ENCODE measurements around the gene CALY.

Gene CALY

GRCh38 chr10:133378251-133379096, 41.8 kb upstream of the CALY start:
- peaks cover 7% of the 10 kb centered on the region for H3K79me1 ChIP-seq (ENCODE audit: low read depth, low read length)
- peak overlapping the region; percentile 93 for H2AK5ac ChIP-seq (ENCODE audit: low read depth, low read length)
- peak overlapping the region; percentile 96 for H3K23ac ChIP-seq (ENCODE audit: low read depth, low read length, poor library complexity)
- WGBS, 2 donors (ENCODE audit: extremely low coverage in 2 of 2, insufficient read length in 2 of 2, insufficient replicate concordance in 1 of 2) = no CpG with 5 or more reads among the region's 90 CpGs
- peak overlapping the region; percentile 89 for H3K14ac ChIP-seq (ENCODE audit: low read length)
- peak overlapping the region; percentile 89 for H3K18ac ChIP-seq (ENCODE audit: low read length)
- peak overlapping the region; percentile 90 for H2BK12ac ChIP-seq (ENCODE audit: low read length)
- peak; percentile 68 for DNase-seq (ENCODE audit: low spot score)
- H2BK15ac ChIP-seq (ENCODE audit: low read length) = peak overlapping the region; percentile 96
- no peaks in the 10 kb centered on the region for H3K36me3 ChIP-seq (replicated peaks in 1 of 2; ENCODE audit: control insufficient read depth in 2 of 2, insufficient read depth in 2 of 2, low read length in 2 of 2)
- H3K9me3 ChIP-seq (replicated peaks in 1 of 2; ENCODE audit: control insufficient read depth in 2 of 2, insufficient read depth in 1 of 2, low read depth in 1 of 2, low read length in 2 of 2) = no peaks in the 10 kb centered on the region
- peak overlapping the region; percentile 90 for H2AFZ ChIP-seq (ENCODE audit: low read length)
- H4K91ac ChIP-seq (ENCODE audit: low read depth, low read length, poor library complexity) = no peak overlapping the region
- H3K27ac ChIP-seq (replicated peaks; ENCODE audit: low read length) = no peak overlapping the region
- peak overlapping the region; percentile 91 for H3K9ac ChIP-seq (ENCODE audit: low read depth, low read length, poor library complexity)
- H3K4me2 ChIP-seq (ENCODE audit: insufficient read depth, low read length, poor library complexity, severe bottlenecking) = peak overlapping the region; percentile 91
- peak overlapping the region; percentile 97 for H2BK5ac ChIP-seq (ENCODE audit: low read length)
- peak overlapping the region; percentile 66 for H3K4ac ChIP-seq (ENCODE audit: low read length)
- no peak overlapping the region for H4K8ac ChIP-seq (ENCODE audit: low read depth, low read length)
- H3K4me3 ChIP-seq (ENCODE audit: low read length in 2 of 2) = peak overlapping the region; percentile 84 to 96
- peaks cover 7 to 11% of the 10 kb centered on the region in 2 donors for H3K4me1 ChIP-seq (ENCODE audit: control insufficient read depth in 2 of 2, insufficient read depth in 1 of 2, low read depth in 1 of 2, low read length in 2 of 2)
- H2BK120ac ChIP-seq (ENCODE audit: low read depth, low read length) = peak overlapping the region; percentile 81
- peaks cover 0 to 15% (median 8%) of the 10 kb centered on the region in 3 experiments for H3K27me3 ChIP-seq (ENCODE audit: control insufficient read depth in 3 of 3, insufficient read depth in 3 of 3, low read depth in 1 of 3, low read length in 3 of 3)

- Histone ChIP-seq H2AK5ac (ENCODE audit: low read depth, low read length) (peak overlapping the region; percentile 100), H2BK15ac (ENCODE audit: low read length) (peak overlapping the region; percentile 96), H2BK120ac (ENCODE audit: low read depth, low read length) (peak overlapping the region; percentile 81), H4K91ac (ENCODE audit: low read depth, low read length, poor library complexity) (no peak overlapping the region), H2BK12ac (ENCODE audit: low read length) (no peak overlapping the region), H4K8ac (ENCODE audit: low read depth, low read length) (no peak overlapping the region), H3K4me3 (ENCODE audit: low read length in 2 of 2) (peak overlapping the region; percentile 84 to 96), H3K27me3 (ENCODE audit: control insufficient read depth in 3 of 3, insufficient read depth in 3 of 3, low read depth in 1 of 3, low read length in 3 of 3) (peaks cover 0 to 15% (median 8%) of the 10 kb centered on the region in 3 experiments), H3K4me2 (ENCODE audit: insufficient read depth, low read length, poor library complexity, severe bottlenecking) (peak overlapping the region; percentile 91), H3K27ac (replicated peaks; ENCODE audit: low read length) (no peak overlapping the region), H3K9me3 (replicated peaks in 1 of 2; ENCODE audit: control insufficient read depth in 2 of 2, insufficient read depth in 1 of 2, low read depth in 1 of 2, low read length in 2 of 2) (no peaks in the 10 kb centered on the region), H2BK5ac (ENCODE audit: low read length) (peak overlapping the region; percentile 97), H3K9ac (ENCODE audit: low read depth, low read length, poor library complexity) (peak overlapping the region; percentile 70), H3K18ac (ENCODE audit: low read length) (peak overlapping the region; percentile 89), H3K23ac (ENCODE audit: low read depth, low read length, poor library complexity) (peak overlapping the region; percentile 96), H3K4ac (ENCODE audit: low read length) (peak overlapping the region; percentile 66), H2AFZ (ENCODE audit: low read length) (peak overlapping the region; percentile 90), H3K36me3 (replicated peaks in 1 of 2; ENCODE audit: control insufficient read depth in 2 of 2, insufficient read depth in 2 of 2, low read length in 2 of 2) (no peaks in the 10 kb centered on the region), H3K79me1 (ENCODE audit: low read depth, low read length) (peaks cover 7% of the 10 kb centered on the region), H3K4me1 (ENCODE audit: control insufficient read depth in 2 of 2, insufficient read depth in 1 of 2, low read depth in 1 of 2, low read length in 2 of 2) (peaks cover 7 to 11% of the 10 kb centered on the region in 2 donors), H3K14ac (ENCODE audit: low read length) (peak overlapping the region; percentile 89)
- no CpG with 5 or more reads among the region's 20 CpGs for WGBS, 2 donors (ENCODE audit: extremely low coverage in 2 of 2, insufficient read length in 2 of 2, insufficient replicate concordance in 1 of 2)
- DNase-seq (ENCODE audit: low spot score) = no peak
Observed at GRCh38 chr10:133377818-133378250, 41.1 kb upstream of the CALY start.

- Histone ChIP-seq H2BK5ac (ENCODE audit: low read length) (peak overlapping the region; percentile 66), H3K79me1 (ENCODE audit: low read depth, low read length) (peaks cover 11% of the 10 kb centered on the region), H3K18ac (ENCODE audit: low read length) (peak overlapping the region; percentile 89), H3K9me3 (replicated peaks in 1 of 2; ENCODE audit: control insufficient read depth in 2 of 2, insufficient read depth in 1 of 2, low read depth in 1 of 2, low read length in 2 of 2) (no peaks in the 10 kb centered on the region), H2AK5ac (ENCODE audit: low read depth, low read length) (peak overlapping the region; percentile 100), H4K8ac (ENCODE audit: low read depth, low read length) (peak overlapping the region; percentile 65), H2BK12ac (ENCODE audit: low read length) (peak overlapping the region; percentile 99), H3K36me3 (replicated peaks in 1 of 2; ENCODE audit: control insufficient read depth in 2 of 2, insufficient read depth in 2 of 2, low read length in 2 of 2) (no peaks in the 10 kb centered on the region), H3K4me1 (ENCODE audit: control insufficient read depth in 2 of 2, insufficient read depth in 1 of 2, low read depth in 1 of 2, low read length in 2 of 2) (peaks cover 7 to 11% of the 10 kb centered on the region in 2 donors), H3K27me3 (ENCODE audit: control insufficient read depth in 3 of 3, insufficient read depth in 3 of 3, low read depth in 1 of 3, low read length in 3 of 3) (peaks cover 0 to 15% (median 8%) of the 10 kb centered on the region in 3 experiments), H3K4ac (ENCODE audit: low read length) (peak overlapping the region; percentile 98), H3K27ac (replicated peaks; ENCODE audit: low read length) (no peak overlapping the region), H3K4me2 (ENCODE audit: insufficient read depth, low read length, poor library complexity, severe bottlenecking) (no peak overlapping the region), H3K23ac (ENCODE audit: low read depth, low read length, poor library complexity) (peak overlapping the region; percentile 96), H4K91ac (ENCODE audit: low read depth, low read length, poor library complexity) (no peak overlapping the region), H3K4me3 (ENCODE audit: low read length in 2 of 2) (peak overlapping the region in 1 of 2 donors; percentile 84), H2BK120ac (ENCODE audit: low read depth, low read length) (peak overlapping the region; percentile 81), H3K9ac (ENCODE audit: low read depth, low read length, poor library complexity) (peak overlapping the region; percentile 84), H2AFZ (ENCODE audit: low read length) (peak overlapping the region; percentile 90), H2BK15ac (ENCODE audit: low read length) (peak overlapping the region; percentile 96), H3K14ac (ENCODE audit: low read length) (no peak overlapping the region)
- no CpG with 5 or more reads among the region's 30 CpGs for WGBS, 2 donors (ENCODE audit: extremely low coverage in 2 of 2, insufficient read length in 2 of 2, insufficient replicate concordance in 1 of 2)
- DNase-seq (ENCODE audit: low spot score) = no peak
Observed at GRCh38 chr10:133377025-133377817, 40.5 kb upstream of the CALY start.
